Measurements from ENCODE around the gene KDM3B. TPM values are rescaled to one million over a fixed set of nuclear protein-coding genes. Genes with fewer than 3 reads are reported as not detected.

Gene KDM3B
- total RNA-seq, 1 donor from 2014 or later = 60.6 TPM

GRCh38 chr5:138468133-138468965 is 115.9 kb downstream of the KDM3B start:
- H3K27me3 ChIP-seq = no peaks in the 10 kb centered on the region
- no peak for DNase-seq
- peaks cover 14% of the 10 kb centered on the region for H3K36me3 ChIP-seq
- H3K4me1 ChIP-seq = peaks cover 23% of the 10 kb centered on the region
- no peak for TF ChIP-seq CTCF (IDR thresholded peaks at IDR 0.05)
- intact Hi-C loops (cut with DNase I) = no loop called here
- H3K4me3 ChIP-seq = peak overlapping the region; percentile 86
- no peak overlapping the region for H3K27ac ChIP-seq
- H3K9me3 ChIP-seq = no peaks in the 10 kb centered on the region
- no peak for ATAC-seq

DNA sequence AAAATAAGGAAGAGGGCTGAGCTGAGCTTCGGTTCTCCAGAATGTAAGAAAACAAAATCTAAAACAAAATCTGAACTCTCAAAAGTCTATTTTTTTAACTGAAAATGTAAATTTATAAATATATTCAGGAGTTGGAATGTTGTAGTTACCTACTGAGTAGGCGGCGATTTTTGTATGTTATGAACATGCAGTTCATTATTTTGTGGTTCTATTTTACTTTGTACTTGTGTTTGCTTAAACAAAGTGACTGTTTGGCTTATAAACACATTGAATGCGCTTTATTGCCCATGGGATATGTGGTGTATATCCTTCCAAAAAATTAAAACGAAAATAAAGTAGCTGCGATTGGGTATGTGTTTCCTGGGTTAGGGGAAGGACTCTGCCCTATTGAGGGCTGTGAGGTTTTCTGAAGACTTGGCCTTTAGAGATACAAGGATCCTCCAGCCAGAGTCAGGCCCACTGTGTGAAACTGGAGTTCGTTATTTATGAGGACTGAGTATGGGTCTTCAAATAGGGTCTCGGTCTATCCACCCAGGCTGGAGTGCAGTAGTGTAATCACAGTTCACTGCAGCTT is 116.6 kb downstream of the KDM3B start:
- no peak for ATAC-seq
- H3K27me3 ChIP-seq = no peaks in the 10 kb centered on the region
- H3K27ac ChIP-seq = no peak overlapping the region
- peaks cover 21% of the 10 kb centered on the region for H3K4me1 ChIP-seq
- TF ChIP-seq CTCF (IDR thresholded peaks at IDR 0.05) = no peak
- H3K36me3 ChIP-seq = peaks cover 14% of the 10 kb centered on the region
- no peak overlapping the region for H3K4me3 ChIP-seq
- intact Hi-C loops (cut with DNase I) = no loop called here
- DNase-seq = no peak
- no peaks in the 10 kb centered on the region for H3K9me3 ChIP-seq

DNA sequence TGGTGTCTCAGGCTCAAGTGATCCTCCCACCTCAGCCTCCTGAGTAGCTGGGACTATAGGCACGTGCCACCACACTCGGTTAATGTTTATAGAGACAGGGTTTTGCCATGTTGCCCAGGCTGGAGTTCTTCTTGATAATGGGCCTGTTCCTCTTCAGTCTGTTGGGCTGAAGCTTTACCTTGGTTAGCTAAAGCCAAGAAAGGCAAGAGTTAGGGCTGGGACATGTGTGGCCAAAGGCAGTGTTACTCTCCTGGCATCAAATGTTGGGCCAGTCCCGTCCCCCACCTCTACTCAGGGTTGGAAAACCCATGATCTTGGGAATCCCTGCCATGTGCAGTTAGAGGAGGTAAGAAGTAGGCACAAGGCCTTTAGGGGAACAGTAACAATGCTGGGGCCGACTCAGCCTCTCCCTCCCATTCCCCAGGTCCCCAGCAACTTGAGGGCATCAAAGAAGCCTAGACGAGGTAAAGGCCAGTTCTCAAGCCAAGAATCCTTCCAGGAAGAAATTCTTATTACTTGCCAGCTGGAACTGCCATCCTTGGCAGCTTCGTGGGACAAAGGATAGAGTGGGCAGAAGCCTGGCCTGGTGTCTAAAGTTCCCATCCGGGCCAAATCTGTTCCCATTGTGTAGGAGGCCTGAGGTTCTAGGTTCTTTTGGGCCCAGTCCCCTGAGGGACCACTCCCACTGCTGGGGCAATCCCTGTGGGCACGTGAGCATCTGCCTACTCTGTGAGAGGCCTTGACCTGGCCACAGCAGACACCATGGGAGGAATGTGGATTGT is 117.2 kb downstream of the KDM3B start:
- DNase-seq (no peak), ATAC-seq (peak; percentile 8)
- no peak overlapping the region for H3K27ac ChIP-seq
- intact Hi-C loops (cut with DNase I) = no loop called here
- no peaks in the 10 kb centered on the region for H3K27me3 ChIP-seq
- peaks cover 14% of the 10 kb centered on the region for H3K36me3 ChIP-seq
- H3K4me1 ChIP-seq = peaks cover 21% of the 10 kb centered on the region
- H3K4me3 ChIP-seq = no peak overlapping the region
- H3K9me3 ChIP-seq = no peaks in the 10 kb centered on the region
- no peak for TF ChIP-seq CTCF (IDR thresholded peaks at IDR 0.05)

- TF ChIP-seq CTCF (IDR thresholded peaks at IDR 0.05) = no peak
- intact Hi-C loops (cut with DNase I) = no loop called here
- peak; percentile 4 for ATAC-seq
- Histone ChIP-seq H3K4me1 (peaks cover 21% of the 10 kb centered on the region), H3K9me3 (no peaks in the 10 kb centered on the region), H3K27ac (no peak overlapping the region), H3K4me3 (no peak overlapping the region), H3K36me3 (peaks cover 14% of the 10 kb centered on the region), H3K27me3 (no peaks in the 10 kb centered on the region)
- no peak for DNase-seq
Observed at GRCh38 chr5:138470322-138471051, 118.0 kb downstream of the KDM3B start.

DNA sequence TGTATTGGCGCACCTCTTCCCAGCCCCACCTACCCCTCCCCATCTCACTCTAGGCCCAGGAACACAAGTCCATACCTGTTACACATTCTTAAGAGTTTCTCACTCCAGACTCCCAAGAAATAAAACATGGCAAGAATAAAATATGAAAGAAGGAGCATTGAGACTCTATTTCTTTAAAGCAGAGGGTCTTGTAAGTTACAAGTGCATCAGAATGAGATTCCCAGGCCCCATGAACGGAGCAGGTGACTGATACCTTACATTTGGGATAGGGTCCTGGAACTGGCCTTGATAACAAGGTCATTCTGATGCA is 118.5 kb downstream of the KDM3B start:
- Histone ChIP-seq H3K27ac (no peak overlapping the region), H3K36me3 (peaks cover 14% of the 10 kb centered on the region), H3K4me1 (peaks cover 19% of the 10 kb centered on the region), H3K27me3 (no peaks in the 10 kb centered on the region), H3K4me3 (no peak overlapping the region), H3K9me3 (no peaks in the 10 kb centered on the region)
- DNase-seq (no peak), ATAC-seq (no peak)
- no peak for TF ChIP-seq CTCF (IDR thresholded peaks at IDR 0.05)
- intact Hi-C loops (cut with DNase I) = no loop called here

Data from upper lobe of right lung (tissue), 1 donor.